GM12801 (cell line): ENCODE data around the gene RPUSD1.

Experiments used
- CTCF ChIP-seq: IDR thresholded peaks from one replicate; pipeline ENCODE4 v1.5.1; 2011; ENCODE audit warnings: control low read depth; ENCODE audit not compliant: insufficient read length; ENCODE audit errors: extremely low read depth

The RPUSD1 gene

GRCh38 chr16:795580-796229 is 7.5 kb upstream of the RPUSD1 start:
- no peak for TF ChIP-seq CTCF

- TF ChIP-seq CTCF = no peak
Measured at GRCh38 chr16:794853-795466, 6.8 kb upstream of the RPUSD1 start.

GRCh38 chr16:794091-794822 is 6.1 kb upstream of the RPUSD1 start:
- TF ChIP-seq CTCF = no peak

GRCh38 chr16:793414-793813 is 5.2 kb upstream of the RPUSD1 start:
- no peak for TF ChIP-seq CTCF

- TF ChIP-seq CTCF = no peak
Measured at GRCh38 chr16:792221-792995, 4.2 kb upstream of the RPUSD1 start.

GRCh38 chr16:791131-791530 is 3.0 kb upstream of the RPUSD1 start:
- TF ChIP-seq CTCF = no peak

GRCh38 chr16:790086-790485 is 1.9 kb upstream of the RPUSD1 start:
- TF ChIP-seq CTCF = no peak
